ENCODE measurements around the gene CAMK1D.

- TF ChIP-seq USF2 (CRISPR knock-in tag; IDR thresholded peaks at IDR 0.05) = no peak
- no peak for TF ChIP-seq CTCF (IDR thresholded peaks at IDR 0.05)
- no peak for TF ChIP-seq MAX (CRISPR knock-in tag; IDR thresholded peaks at IDR 0.05)
- TF ChIP-seq TEAD1 (CRISPR knock-in tag; IDR thresholded peaks at IDR 0.05) = no peak
- TF ChIP-seq PRDM15 (CRISPR knock-in tag; IDR thresholded peaks at IDR 0.05) = no peak
- no peak for TF ChIP-seq ELF4 (CRISPR knock-in tag; IDR thresholded peaks at IDR 0.05; ENCODE audit: low read depth)
- no peak for TF ChIP-seq ZNF512 (CRISPR knock-in tag; IDR thresholded peaks at IDR 0.05; ENCODE audit: borderline replicate concordance)
- no peak for TF ChIP-seq ZNF138 (CRISPR knock-in tag; conservative IDR thresholded peaks at IDR 0.05)
- TF ChIP-seq NFYB (CRISPR knock-in tag; conservative IDR thresholded peaks at IDR 0.05; ENCODE audit: low read depth) = no peak
Observed at GRCh38 chr10:12655940-12656339, 306.6 kb downstream of the CAMK1D start.

All from WTC11 (cell line).